HUDEP-2 (cell line): ENCODE measurements around the gene SUMF1.
"Not testable (repeated sequence)": the region's sequence is repeated elsewhere in the genome, so short reads cannot be mapped to it uniquely, and the experiment has no call there.

Experiments used
- DNase-seq, 76 experiments: peaks; one replicate each; lab custom pipeline; 2025; ENCODE audit not compliant: unreplicated experiment in 76 of 76; lab: John Stamatoyannopoulos, UW

SUMF1 gene

GRCh38 chr3:4464576-4464975 is 2.5 kb downstream of the SUMF1 start:
- no peak for DNase-seq

DNA sequence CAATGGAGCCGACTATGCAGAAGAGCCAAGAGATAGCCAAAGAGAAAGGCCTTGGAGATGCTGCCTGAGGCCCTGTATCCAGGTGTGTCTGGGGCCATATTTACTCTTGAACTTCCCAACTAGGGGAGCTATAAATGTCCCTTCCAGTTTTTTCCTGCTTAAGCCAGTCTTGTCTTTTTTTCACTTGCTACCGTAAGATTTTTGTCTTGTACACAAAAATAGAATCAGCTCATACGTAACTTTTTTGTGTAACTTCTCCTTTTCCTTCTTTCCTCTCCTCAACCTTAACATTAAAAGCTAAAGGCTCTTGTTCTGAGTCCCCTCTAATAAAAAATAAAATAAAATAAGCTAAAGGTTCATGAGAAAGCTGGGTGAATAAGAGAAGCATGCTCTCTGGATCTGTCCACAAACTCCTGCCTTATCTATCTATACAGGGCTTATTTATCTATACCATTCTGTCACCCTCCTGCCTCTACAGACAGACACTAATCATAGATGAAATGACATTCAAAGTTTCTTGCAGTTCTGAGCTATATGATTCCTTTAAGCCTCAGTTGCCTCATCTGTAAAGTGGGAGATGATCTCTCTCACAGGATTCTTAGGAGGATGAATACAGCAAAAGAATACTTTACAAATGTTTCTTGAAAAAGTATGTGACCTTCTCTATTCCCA is 4.6 kb downstream of the SUMF1 start:
- DNase-seq, result peak in 25 of 76 experiments; percentile 5 to 66 (median 29)

DNA sequence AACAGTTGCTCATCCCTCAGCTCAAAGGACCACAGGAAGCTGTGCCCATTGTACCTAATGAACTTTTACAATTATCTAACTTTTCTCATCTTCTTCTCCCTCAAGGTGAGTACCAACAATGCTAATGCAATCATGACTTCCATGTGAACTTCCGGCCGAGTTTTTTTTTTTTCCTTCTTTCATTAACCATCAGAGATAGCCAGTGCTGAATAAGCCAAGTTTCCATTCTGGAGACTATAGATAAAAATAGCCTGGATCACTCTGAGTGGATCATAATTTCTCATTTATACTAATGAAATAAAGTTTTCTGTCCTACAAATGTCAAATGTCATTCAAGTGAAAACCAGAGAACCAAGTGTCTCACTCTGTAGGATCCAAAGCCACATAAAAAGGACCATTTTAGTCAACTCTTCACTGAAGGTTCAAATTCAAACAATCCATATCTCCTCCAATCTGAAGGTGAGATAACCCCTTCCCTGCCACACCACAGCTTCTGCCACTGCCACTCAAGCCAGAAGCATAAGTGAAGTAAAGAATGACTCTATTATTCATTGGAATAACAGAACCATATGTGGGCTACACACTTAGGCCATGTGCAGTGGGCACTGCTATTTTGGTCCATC is 5.5 kb downstream of the SUMF1 start:
- DNase-seq, result peak in 6 of 76 experiments; percentile 11 to 47 (median 37)

DNA sequence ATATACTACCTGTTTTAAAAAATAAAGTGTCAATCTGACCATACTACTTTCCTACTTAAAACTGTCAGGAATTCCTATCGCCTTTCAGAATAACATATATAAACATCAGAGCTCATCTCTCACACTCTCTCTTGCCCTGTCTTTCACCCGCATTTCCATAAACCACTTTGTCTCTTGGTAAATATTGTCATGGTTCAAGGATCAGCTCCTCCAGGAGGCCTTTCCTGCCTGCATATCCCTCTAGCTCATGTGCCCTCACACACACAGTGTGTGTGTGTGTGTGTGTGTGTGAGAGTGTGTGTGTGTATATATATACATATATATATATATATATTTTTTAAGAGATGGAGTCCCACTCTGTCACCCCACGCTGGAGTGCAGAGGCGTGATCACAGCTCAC is 6.7 kb downstream of the SUMF1 start:
- DNase-seq, result no peak

- no peak for DNase-seq
Observed at GRCh38 chr3:4458961-4459360, 8.1 kb downstream of the SUMF1 start.

GRCh38 chr3:4456780-4457179 is 10.3 kb downstream of the SUMF1 start:
- not testable (repeated sequence) for DNase-seq

- DNase-seq, result no peak
Observed at GRCh38 chr3:4454142-4454541, 12.9 kb downstream of the SUMF1 start.

DNA sequence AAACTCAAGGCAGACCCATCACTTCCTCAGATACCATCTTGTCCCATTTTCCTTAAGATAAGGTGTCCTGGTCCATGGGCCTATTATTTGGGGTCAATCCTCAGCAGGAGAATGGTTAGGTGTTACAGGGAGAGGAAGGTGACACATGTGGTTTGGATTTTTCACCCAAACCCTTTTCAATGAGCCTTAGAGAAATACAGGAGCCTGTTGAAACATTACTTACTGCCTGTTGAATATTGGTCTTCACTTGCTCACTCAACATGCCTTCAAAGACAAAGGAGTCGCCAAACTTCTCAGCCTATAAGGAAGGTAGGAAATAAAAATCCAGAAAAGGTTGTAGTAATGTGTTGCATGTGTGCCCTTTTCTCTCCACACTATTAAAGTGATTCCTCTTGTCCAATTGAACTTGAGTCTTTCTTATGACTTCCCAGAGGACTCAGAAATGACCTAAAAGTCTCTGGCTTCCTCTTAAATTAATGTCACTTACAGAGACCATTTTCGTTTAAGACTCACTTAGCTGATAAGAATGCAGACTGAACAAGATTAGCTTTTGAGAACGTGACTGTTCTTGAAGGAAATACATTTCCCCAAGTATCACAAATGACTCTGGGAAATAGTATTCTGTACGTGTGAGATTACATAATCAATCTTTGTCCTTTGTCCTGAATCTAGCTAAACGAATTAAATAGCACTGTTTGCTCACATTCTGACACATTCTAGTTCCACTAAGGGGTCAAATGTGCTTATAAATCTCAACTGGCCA is 17.8 kb downstream of the SUMF1 start:
- DNase-seq, result peak in 5 of 76 experiments; percentile 5 to 15 (median 11)

GRCh38 chr3:4448187-4448586 is 18.9 kb downstream of the SUMF1 start:
- no peak for DNase-seq

- DNase-seq, result peak in 3 of 76 experiments; percentile 5 to 11 (median 9)
Observed at GRCh38 chr3:4447295-4447999, 19.6 kb downstream of the SUMF1 start.

- DNase-seq, result no peak
Observed at GRCh38 chr3:4440951-4441350, 26.1 kb downstream of the SUMF1 start.

- DNase-seq, result no peak
Observed at GRCh38 chr3:4438296-4438695, 28.8 kb downstream of the SUMF1 start.

DNA sequence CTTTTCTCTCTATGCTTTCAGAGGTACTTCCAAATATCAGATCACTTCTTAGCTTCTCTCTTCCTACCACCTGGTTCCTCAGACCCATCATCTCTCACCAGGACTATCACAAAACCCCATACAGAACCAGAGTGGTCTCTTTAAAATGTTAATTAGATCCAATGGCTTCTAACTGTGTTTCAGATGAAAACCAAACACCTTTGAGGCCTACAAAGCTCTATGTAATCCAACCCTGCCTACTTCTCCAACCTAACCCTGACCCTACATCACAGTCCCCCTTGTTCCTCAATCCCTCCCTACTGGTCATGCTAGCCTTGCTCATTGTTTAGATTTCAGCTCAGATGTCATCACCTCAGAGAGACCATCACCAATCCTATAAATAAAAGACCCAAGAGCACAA is 34.8 kb downstream of the SUMF1 start:
- DNase-seq, result no peak

DNA sequence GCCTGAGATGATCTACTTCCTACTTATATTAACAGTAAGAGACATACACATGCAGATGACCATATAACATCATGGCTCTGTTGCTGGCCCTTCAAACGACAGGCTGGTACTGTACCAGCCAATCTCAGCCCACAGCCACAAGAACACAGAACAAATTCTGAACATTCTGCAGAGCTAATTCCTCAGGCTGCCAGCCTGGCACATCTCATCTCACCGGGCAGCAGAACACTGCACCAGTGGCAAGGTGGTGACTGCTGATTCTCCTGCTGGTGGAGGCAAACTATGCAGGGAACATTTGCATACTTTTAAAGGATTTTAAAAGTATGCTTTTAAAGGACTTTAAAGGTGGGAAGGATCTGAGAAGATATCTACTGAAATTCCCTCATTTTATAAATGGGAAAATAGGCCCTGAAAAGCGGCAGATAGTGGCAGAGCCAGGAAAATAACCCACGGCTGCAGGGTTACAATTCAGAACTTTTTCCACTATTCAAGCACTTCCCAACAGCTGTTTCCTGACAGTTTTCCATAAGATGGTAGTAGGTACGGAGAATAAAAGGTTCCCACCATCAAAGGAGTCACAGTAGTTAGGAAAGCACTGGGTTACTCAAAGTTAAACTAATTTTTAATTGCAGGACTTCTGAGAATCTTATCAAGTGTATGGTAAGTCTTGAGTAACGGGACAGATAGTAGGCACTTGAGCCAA is 37.3 kb downstream of the SUMF1 start:
- DNase-seq, result peak in 2 of 76 experiments; percentile 3 to 4

GRCh38 chr3:4426782-4427344 is 40.2 kb downstream of the SUMF1 start:
- no peak for DNase-seq

GRCh38 chr3:4426261-4426781 is 40.7 kb downstream of the SUMF1 start:
- DNase-seq, result no peak

GRCh38 chr3:4425707-4426106 is 41.4 kb downstream of the SUMF1 start:
- DNase-seq, result peak in 2 of 76 experiments; percentile 1 to 6

DNA sequence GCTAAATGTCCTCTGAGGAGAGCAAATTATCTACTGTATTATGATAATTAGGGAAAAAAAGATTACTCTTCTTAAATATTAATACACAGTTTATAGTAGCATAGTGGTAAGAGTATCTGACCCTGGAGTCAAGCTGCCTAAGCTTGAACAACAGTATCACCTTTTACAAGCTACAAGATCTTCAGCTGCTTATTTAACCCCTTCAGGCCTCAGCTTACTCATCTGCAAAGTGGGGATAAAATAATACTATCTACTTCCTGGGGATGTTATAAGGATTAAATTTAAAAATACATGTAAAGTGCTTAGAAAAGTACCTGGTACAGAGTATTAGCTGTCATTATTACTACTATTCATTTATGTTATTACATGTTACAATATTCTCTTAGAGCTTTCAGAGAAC is 42.0 kb downstream of the SUMF1 start:
- DNase-seq, result no peak

DNA sequence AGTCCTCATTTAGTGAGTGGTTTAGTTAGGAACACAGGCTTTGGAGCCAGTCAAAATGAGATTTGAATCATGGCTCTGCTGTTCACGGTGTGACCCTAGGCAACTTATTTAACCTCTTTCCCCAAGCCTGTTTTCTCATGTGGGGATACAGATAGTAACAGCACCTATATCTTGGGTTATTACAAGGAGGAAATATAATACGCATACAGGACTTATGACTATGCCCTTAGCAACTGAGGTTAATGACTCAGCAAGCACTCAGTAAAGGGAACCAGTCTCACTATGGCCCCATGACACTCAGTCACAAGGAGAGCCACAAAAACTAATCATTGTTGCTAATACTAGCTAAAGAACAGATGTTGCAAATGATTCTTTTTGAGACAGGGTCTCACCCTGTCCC is 45.9 kb downstream of the SUMF1 start:
- DNase-seq, result peak in 4 of 76 experiments; percentile 1 to 25 (median 14)

DNA sequence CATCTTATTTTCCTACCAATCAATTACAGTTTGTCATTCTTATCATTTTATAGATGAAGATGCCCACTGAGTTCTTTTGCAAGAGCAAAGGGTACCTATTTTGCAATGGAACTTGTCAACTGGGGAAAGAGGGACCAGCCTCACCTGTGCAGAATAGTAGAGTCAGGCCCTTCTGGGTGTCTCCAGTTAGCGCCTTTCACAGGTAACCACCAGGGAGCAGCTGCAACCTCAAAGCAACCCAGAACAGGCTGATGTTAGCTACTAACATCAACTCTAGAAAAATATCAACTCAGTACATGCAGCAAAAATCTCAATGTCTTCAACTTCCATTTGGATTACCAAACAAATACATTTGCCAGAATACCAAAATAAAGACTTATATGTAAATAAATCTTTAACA is 47.1 kb downstream of the SUMF1 start:
- no peak for DNase-seq
